Endothelial cell of umbilical vein (primary cell): Measurements from ENCODE around the gene KAZN. TPM values are rescaled to one million over a fixed set of nuclear protein-coding genes. Genes with fewer than 3 reads are reported as not detected.

Experiments
- BruUV-seq: library from RNA; stranded (reverse); fragments of 400-500 nt; replicated peaks from 2 replicates; lab custom pipeline; 2021; lab: Mats Ljungman, UMichigan
- CTCF ChIA-PET: fragments of 300-600, 350-600 bp; sonication (Branson Sonifier 250); formaldehyde crosslinking; loops from one replicate; lab custom pipeline; 2021; ENCODE audit warnings: antibody characterized with exemption, inconsistent platforms; lab: Charles Lee
- POLR2A ChIA-PET: fragments of 300-600, 350-600 bp; sonication (Branson Sonifier 250); formaldehyde crosslinking; loops from one replicate; lab custom pipeline; 2021; ENCODE audit warnings: antibody characterized with exemption, inconsistent platforms; lab: Charles Lee
- DNase-seq: peaks from one replicate; pipeline ENCODE4 v3.0.0-alpha.2; 2011; ENCODE audit warnings: low read depth, low spot score
- FAIRE-seq: peaks from 2 replicates; lab custom pipeline; 2011; peaks lifted over from hg19 to GRCh38; lab: Jason Lieb, UNC
- H2AFZ ChIP-seq: 2 replicates; pipeline ENCODE4 v1.6.0; 2012; ENCODE audit warnings: low read depth, low read length, control low read depth, inconsistent platforms
- H3K27ac ChIP-seq: 2 replicates; pipeline ENCODE4 v1.5.1; 2011; ENCODE audit warnings: low read depth, mild to moderate bottlenecking, control low read depth, low read length, moderate library complexity; ENCODE audit not compliant: insufficient read depth
- H3K27me3 ChIP-seq, 2 experiments: 2 replicates each; pipeline versions ENCODE4 v1.6.0 to v1.6.1; 2011; ENCODE audit warnings: low read length in 2 of 2, mixed read lengths in 1 of 2; ENCODE audit not compliant: control insufficient read depth in 2 of 2, insufficient read depth in 2 of 2
- H3K36me3 ChIP-seq, 2 experiments: 2 replicates in 1 of 2; 3 replicates in 1 of 2; pipeline ENCODE4 v1.5.1; 2011; ENCODE audit warnings: low read length in 2 of 2, mild to moderate bottlenecking in 1 of 2, moderate library complexity in 1 of 2; ENCODE audit not compliant: control insufficient read depth in 2 of 2, insufficient read depth in 2 of 2; ENCODE audit errors: extremely low read depth in 1 of 2
- H3K4me1 ChIP-seq: 3 replicates; pipeline ENCODE4 v1.5.1; 2011; ENCODE audit warnings: mild to moderate bottlenecking, low read length; ENCODE audit not compliant: control insufficient read depth, insufficient read depth; ENCODE audit errors: extremely low read depth
- H3K4me2 ChIP-seq: 2 replicates; pipeline ENCODE4 v1.6.1; 2011; ENCODE audit warnings: low read length, control low read depth, mixed read lengths; ENCODE audit not compliant: insufficient read depth
- H3K4me3 ChIP-seq, 3 experiments: fragments of 200-600 bp in 1 of 3; sonication (generic), shearing (Covaris generic) in 1 of 3; replicated peaks in 1 of 3; 2 replicates each; pipeline ENCODE4 v1.5.1; 2011 to 2016; ENCODE audit warnings: control low read depth in 3 of 3, low read length in 3 of 3, mild to moderate bottlenecking in 2 of 3, inconsistent platforms in 1 of 3, low read depth in 1 of 3, moderate library complexity in 1 of 3; ENCODE audit not compliant: insufficient read depth in 1 of 3
- H3K79me2 ChIP-seq: 2 replicates; pipeline ENCODE4 v1.6.0; 2012; ENCODE audit warnings: low read length, inconsistent platforms; ENCODE audit not compliant: control insufficient read depth, insufficient read depth
- H3K9ac ChIP-seq: replicated peaks from 2 replicates; pipeline ENCODE3; 2011; ENCODE audit warnings: low read length, control low read depth; ENCODE audit not compliant: insufficient read depth; ENCODE audit errors: extremely low read depth
- H3K9me1 ChIP-seq: replicated peaks from 3 replicates; pipeline ENCODE4 v1.6.0; 2011; ENCODE audit warnings: mild to moderate bottlenecking, low read length; ENCODE audit not compliant: control insufficient read depth, insufficient read depth; ENCODE audit errors: extremely low read depth
- H3K9me3 ChIP-seq: replicated peaks from 2 replicates; pipeline ENCODE4 v1.5.1; 2012; ENCODE audit warnings: low read length, inconsistent platforms; ENCODE audit not compliant: control insufficient read depth, insufficient read depth
- H4K20me1 ChIP-seq: replicated peaks from 2 replicates; pipeline ENCODE3; 2011; ENCODE audit warnings: mild to moderate bottlenecking, low read length; ENCODE audit not compliant: control insufficient read depth, insufficient read depth; ENCODE audit errors: extremely low read depth
- EZH2 ChIP-seq: IDR thresholded peaks from 2 replicates; pipeline ENCODE4 v1.6.1; 2012; ENCODE audit warnings: borderline replicate concordance, low read depth, mild to moderate bottlenecking, moderate library complexity, low read length, inconsistent platforms; ENCODE audit not compliant: severe bottlenecking
- FOS ChIP-seq: IDR thresholded peaks from 2 replicates; pipeline ENCODE4 v1.6.1; 2011; ENCODE audit warnings: mild to moderate bottlenecking, low read length, moderate library complexity, borderline replicate concordance; ENCODE audit not compliant: insufficient read depth
- GATA2 ChIP-seq: IDR thresholded peaks from 2 replicates; pipeline ENCODE4 v1.7.0; 2011; ENCODE audit warnings: low read depth, mild to moderate bottlenecking, moderate library complexity, mixed read lengths, low read length; ENCODE audit not compliant: insufficient read length, insufficient read depth
- JUN ChIP-seq: IDR thresholded peaks from 2 replicates; pipeline ENCODE4 v1.6.1; 2011; ENCODE audit warnings: borderline replicate concordance, low read depth; ENCODE audit not compliant: insufficient read length, insufficient read depth
- MYC ChIP-seq: IDR thresholded peaks from one replicate; pipeline ENCODE4 v1.6.1; 2011; ENCODE audit warnings: mild to moderate bottlenecking, low read depth, low read length
- POLR2A ChIP-seq: IDR thresholded peaks from 2 replicates; pipeline ENCODE4 v1.6.1; 2012; ENCODE audit warnings: low read depth, mild to moderate bottlenecking, control low read depth, low read length
- POLR2AphosphoS5 ChIP-seq: IDR thresholded peaks from 2 replicates; pipeline ENCODE4 v1.6.1; 2012; ENCODE audit warnings: low read depth, mild to moderate bottlenecking, control low read depth, low read length, moderate library complexity; ENCODE audit not compliant: insufficient read depth
- dilution Hi-C: fragments of 300-500 bp; cut with MboI; formaldehyde crosslinking; loops from one replicate; pipeline ENCODE4 v1.15.0; 2019; ENCODE audit warnings: low sequenced_read_pairs; ENCODE audit not compliant: extremely low pct_ligation_motif_present
- intact Hi-C: fragments of 100-400 bp; cut with micrococcal nuclease; formaldehyde crosslinking; loops from one replicate; pipeline ENCODE4 v1.10.0; 2022
- polyA plus RNA-seq, 4 experiments: library from polyadenylated mRNA; depleted of rRNA in 3 of 4; stranded (reverse) in 3 of 4; unstranded in 1 of 4; fragments of >200 nt; gene quantifications; 2 replicates each; pipeline versions ENCODE4 v1.2.1 to v1.2.3, GENCODE V29; 2011 to 2012; ENCODE audit warnings: missing spikeins in 1 of 4
- total RNA-seq: library from RNA; stranded (reverse); gene quantifications from 2 replicates; pipeline ENCODE4 v1.2.3, GENCODE V29; 2021
- TF ChIP-seq, protein P1 (sequence below): IDR thresholded peaks from 2 replicates; pipeline ENCODE4 v1.6.1; 2011; ENCODE audit not compliant: insufficient read depth, insufficient read length

Gene KAZN
- total and polyA plus RNA-seq, 2 donors (not counting 3 experiments of a cell fraction or from before 2014, with no cell fraction given): 1.6 to 5.8 TPM

DNA sequence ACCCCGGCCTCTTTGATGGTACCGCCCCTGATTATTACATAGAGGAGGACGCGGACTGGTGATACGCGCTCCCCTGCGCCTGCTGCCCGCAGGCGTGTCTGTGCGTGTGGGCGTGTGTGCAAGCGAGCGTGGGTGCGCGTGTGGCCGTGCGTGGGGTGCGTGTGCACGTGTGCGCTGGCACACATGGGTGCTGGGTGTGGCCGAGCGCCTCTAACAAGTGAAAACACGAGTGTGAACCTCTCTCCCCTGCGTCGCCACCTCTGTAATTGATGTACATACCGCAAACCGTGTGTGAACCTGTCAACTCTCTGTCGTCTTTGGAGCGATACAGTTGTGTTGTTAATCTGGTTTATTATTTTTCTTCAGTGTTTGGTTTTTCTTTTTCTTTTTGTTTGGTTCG lies 467.3 kb downstream of the KAZN start:
- ChIA-PET CTCF (no interaction called here), POLR2A (no interaction called here)
- no peak overlapping the region for H3K9ac ChIP-seq
- no TSS peak for BruUV-seq
- no peak overlapping the region for H3K4me2 ChIP-seq
- no peaks in the 10 kb centered on the region for H3K4me1 ChIP-seq
- no peaks in the 10 kb centered on the region for H3K79me2 ChIP-seq
- FAIRE-seq: no peak
- no peaks in the 10 kb centered on the region for H3K27me3 ChIP-seq
- H3K9me1 ChIP-seq: no peaks in the 10 kb centered on the region
- H2AFZ ChIP-seq: no peak overlapping the region
- no peaks in the 10 kb centered on the region for H3K36me3 ChIP-seq
- no peaks in the 10 kb centered on the region for H3K9me3 ChIP-seq
- dilution Hi-C loops (no loop called here), intact Hi-C loops (no loop called here)
- TF ChIP-seq, protein P1, sequence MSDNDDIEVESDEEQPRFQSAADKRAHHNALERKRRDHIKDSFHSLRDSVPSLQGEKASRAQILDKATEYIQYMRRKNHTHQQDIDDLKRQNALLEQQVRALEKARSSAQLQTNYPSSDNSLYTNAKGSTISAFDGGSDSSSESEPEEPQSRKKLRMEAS: no peak
- no peak for TF ChIP-seq FOS
- TF ChIP-seq POLR2A: no peak
- no peak for TF ChIP-seq JUN
- TF ChIP-seq MYC: no peak
- no peak for TF ChIP-seq POLR2AphosphoS5
- no peak for TF ChIP-seq EZH2
- H4K20me1 ChIP-seq: no peaks in the 10 kb centered on the region
- DNase-seq: no peak
- H3K4me3 ChIP-seq: no peak overlapping the region
- no peak overlapping the region for H3K27ac ChIP-seq

GRCh38 chr1:15066191-15066590 lies 467.7 kb downstream of the KAZN start:
- H3K9me1 ChIP-seq: no peaks in the 10 kb centered on the region
- no peaks in the 10 kb centered on the region for H4K20me1 ChIP-seq
- TF ChIP-seq FOS: no peak
- TF ChIP-seq GATA2: no peak
- no peak for TF ChIP-seq POLR2AphosphoS5
- H3K27me3 ChIP-seq: no peaks in the 10 kb centered on the region
- no peaks in the 10 kb centered on the region for H3K36me3 ChIP-seq
- H3K27ac ChIP-seq: no peak overlapping the region
- DNase-seq (no peak), FAIRE-seq (no peak)
- BruUV-seq: no TSS peak
- dilution Hi-C loops (no loop called here), intact Hi-C loops (no loop called here)
- ChIA-PET POLR2A (no interaction called here), CTCF (interaction anchor here (1.2 kb wide), 1 partner anchor 19 kb away, joined by 4 read pairs; no protein-coding TSS in a partner anchor)
- H3K4me1 ChIP-seq: no peaks in the 10 kb centered on the region
- H2AFZ ChIP-seq: no peak overlapping the region
- no peak overlapping the region for H3K9ac ChIP-seq
- no peaks in the 10 kb centered on the region for H3K79me2 ChIP-seq
- H3K9me3 ChIP-seq: no peaks in the 10 kb centered on the region
- H3K4me2 ChIP-seq: no peak overlapping the region
- H3K4me3 ChIP-seq: no peak overlapping the region
